Calu3 (cell line): Measurements from ENCODE around the gene TPCN2. TPM values are rescaled to one million over a fixed set of nuclear protein-coding genes. Genes with fewer than 3 reads are reported as not detected.

Source experiments
- BruUV-seq: library from RNA; stranded (reverse); fragments of 400-500 nt; replicated peaks from 2 replicates; lab custom pipeline; 2021; lab: Mats Ljungman, UMichigan
- CTCF ChIA-PET: fragments of 300-600 bp; sonication (Branson Sonifier 250); formaldehyde crosslinking; loops from one replicate; lab custom pipeline; 2022; ENCODE audit warnings: antibody characterized with exemption; lab: Charles Lee
- DNase-seq: peaks from one replicate; pipeline ENCODE4 v3.0.0; 2022
- H3K27ac Mint-ChIP-seq: one replicate; pipeline ENCODE4 v1.8.0; 2022; ENCODE audit warnings: mixed read lengths; ENCODE audit not compliant: unreplicated experiment
- H3K27me3 Mint-ChIP-seq: one replicate; pipeline ENCODE4 v1.8.0; 2022; ENCODE audit warnings: mixed read lengths; ENCODE audit not compliant: unreplicated experiment
- H3K36me3 Mint-ChIP-seq: one replicate; pipeline ENCODE4 v1.8.0; 2022; ENCODE audit warnings: mild to moderate bottlenecking, moderate library complexity, mixed read lengths; ENCODE audit not compliant: insufficient read depth, unreplicated experiment
- H3K4me1 Mint-ChIP-seq: one replicate; pipeline ENCODE4 v1.8.0; 2022; ENCODE audit warnings: mild to moderate bottlenecking, low read depth, mixed read lengths; ENCODE audit not compliant: unreplicated experiment
- H3K4me3 Mint-ChIP-seq: one replicate; pipeline ENCODE4 v1.8.0; 2022; ENCODE audit warnings: mild to moderate bottlenecking, low read depth, moderate library complexity, mixed read lengths; ENCODE audit not compliant: unreplicated experiment
- H3K9me3 Mint-ChIP-seq: one replicate; pipeline ENCODE4 v1.8.0; 2022; ENCODE audit warnings: low read depth, mixed read lengths; ENCODE audit not compliant: unreplicated experiment
- CTCF ChIP-seq: fragments of 200-600 bp; IDR thresholded peaks from one replicate; pipeline ENCODE4 v1.8.0; 2022; ENCODE audit warnings: antibody characterized with exemption; ENCODE audit not compliant: unreplicated experiment
- intact Hi-C: fragments of 100-400 bp; cut with micrococcal nuclease; formaldehyde crosslinking; loops from one replicate; pipeline ENCODE4 v1.10.0; 2022; ENCODE audit not compliant: unreplicated experiment
- total RNA-seq: library from RNA; stranded (reverse); gene quantifications from 2 replicates; pipeline ENCODE4 v1.2.3, GENCODE V29; 2022

The TPCN2 gene
- total RNA-seq, 1 experiment from 2014 or later, result 21.9 TPM

DNA sequence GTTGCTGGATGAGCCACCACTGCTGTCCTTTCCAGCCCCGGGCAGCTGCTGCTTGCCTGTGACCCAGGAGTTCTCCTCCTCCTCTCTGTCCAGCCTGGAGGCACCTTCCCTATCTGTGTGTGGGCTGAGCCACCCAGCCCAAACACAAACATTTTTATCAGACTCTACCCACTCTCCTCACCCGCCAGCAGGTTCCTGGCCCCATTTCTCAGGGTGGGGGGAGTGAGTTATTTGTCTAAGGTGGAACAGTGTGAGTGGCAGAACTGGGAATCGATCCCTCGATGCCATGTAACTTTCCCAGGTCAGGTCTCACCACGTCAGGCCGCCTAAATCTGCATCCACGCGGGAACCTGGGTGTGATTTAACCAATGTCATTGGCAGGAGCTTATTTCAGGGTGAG, 86.2 kb downstream of the TPCN2 start:
- BruUV-seq, result no TSS peak
- Mint-ChIP-seq H3K27ac (no peak overlapping the region), H3K4me3 (no peak overlapping the region), H3K36me3 (no peaks in the 10 kb centered on the region), H3K9me3 (no peaks in the 10 kb centered on the region), H3K4me1 (peaks cover 42% of the 10 kb centered on the region), H3K27me3 (no peaks in the 10 kb centered on the region)
- intact Hi-C loops, result loop anchor here (10.0 kb wide), 1 partner anchor 80 kb away; no protein-coding TSS in a partner anchor
- no peak for DNase-seq
- no peak for TF ChIP-seq CTCF
- CTCF ChIA-PET, result interaction anchor here (0.6 kb wide), 1 partner anchor 516 kb away, joined by 5 read pairs; no protein-coding TSS in a partner anchor

DNA sequence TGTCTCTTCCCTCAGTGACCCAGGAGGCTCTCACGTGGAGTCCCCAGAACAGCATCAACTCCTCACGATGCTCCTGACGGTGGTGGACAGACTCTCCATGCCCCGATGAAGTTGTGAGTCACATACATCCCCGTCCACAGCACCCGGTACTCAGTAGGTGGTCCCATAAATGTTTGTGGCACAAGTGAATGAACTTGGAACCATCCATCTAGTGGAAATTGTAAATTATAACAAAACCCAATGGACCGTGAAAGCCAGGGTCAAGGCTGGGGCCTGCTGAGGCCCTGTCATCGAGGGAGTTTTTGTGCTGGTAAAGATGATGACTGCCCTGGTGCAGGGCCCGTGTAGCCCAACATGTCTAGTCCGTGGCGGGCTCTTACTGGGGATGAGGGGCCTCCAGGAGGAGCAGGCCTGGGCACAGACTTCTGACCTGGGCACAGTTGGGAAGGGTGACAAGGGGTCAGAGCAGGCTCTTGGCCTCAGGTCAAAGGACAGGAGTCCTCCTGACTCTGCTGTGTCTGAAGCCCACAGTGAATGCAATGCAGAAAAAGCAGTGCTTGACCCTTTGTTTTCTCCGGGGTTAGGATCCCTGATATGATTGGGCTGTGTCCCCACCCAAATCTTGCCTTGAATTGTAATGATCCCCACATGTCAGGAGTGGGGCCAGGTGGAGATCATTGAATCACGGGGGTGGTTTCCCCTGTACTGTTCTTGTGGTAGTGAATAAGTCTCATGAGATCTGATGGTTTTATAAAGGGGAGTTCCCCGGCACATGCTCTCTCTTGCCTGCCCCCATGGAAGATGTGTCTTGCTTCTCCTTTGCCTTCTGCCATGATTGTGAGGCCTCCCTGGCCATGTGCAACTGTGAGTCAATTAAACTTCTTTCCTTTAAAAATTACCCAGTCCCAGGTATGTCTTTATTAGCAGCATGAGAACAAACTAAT, 87.0 kb downstream of the TPCN2 start:
- Mint-ChIP-seq H3K27ac (peak overlapping the region; percentile 8), H3K4me3 (no peak overlapping the region), H3K27me3 (no peaks in the 10 kb centered on the region), H3K36me3 (no peaks in the 10 kb centered on the region), H3K9me3 (no peaks in the 10 kb centered on the region), H3K4me1 (peaks cover 41% of the 10 kb centered on the region)
- intact Hi-C loops, result loop anchor here (10.0 kb wide), 1 partner anchor 79 kb away; no protein-coding TSS in a partner anchor
- CTCF ChIA-PET, result no interaction called here
- TF ChIP-seq CTCF, result no peak
- no TSS peak for BruUV-seq
- DNase-seq, result no peak

DNA sequence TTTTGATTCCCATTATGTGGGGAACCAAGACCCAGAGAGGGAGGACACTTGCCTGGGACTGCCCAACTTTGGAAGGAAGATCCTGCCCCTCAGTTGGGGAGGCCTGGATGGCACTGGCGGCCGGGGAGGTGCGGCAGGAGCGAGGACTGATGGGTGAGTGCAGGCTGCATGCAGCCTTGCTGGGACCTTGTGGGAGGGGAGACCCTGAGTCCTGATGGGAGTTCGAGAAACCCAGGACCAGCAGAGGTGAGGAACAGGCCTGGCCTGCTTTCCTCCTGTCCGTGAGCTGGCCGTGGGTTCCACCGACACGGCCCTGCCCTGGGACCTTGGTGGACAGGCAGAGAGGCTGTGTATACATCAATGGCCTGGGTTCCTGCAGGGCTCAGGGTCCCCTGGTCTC, 87.7 kb downstream of the TPCN2 start:
- CTCF ChIA-PET, result interaction anchor here (0.6 to 1.1 kb wide), 2 partner anchors 35 to 1125 kb away, joined by 4 to 6 read pairs; no protein-coding TSS in a partner anchor
- Mint-ChIP-seq H3K27ac (peak overlapping the region; percentile 8), H3K4me1 (peaks cover 41% of the 10 kb centered on the region), H3K36me3 (no peaks in the 10 kb centered on the region), H3K4me3 (no peak overlapping the region), H3K9me3 (no peaks in the 10 kb centered on the region), H3K27me3 (no peaks in the 10 kb centered on the region)
- BruUV-seq, result no TSS peak
- no peak for DNase-seq
- TF ChIP-seq CTCF, result no peak
- intact Hi-C loops, result loop anchor here (10.0 kb wide), 1 partner anchor 78 kb away; no protein-coding TSS in a partner anchor

DNA sequence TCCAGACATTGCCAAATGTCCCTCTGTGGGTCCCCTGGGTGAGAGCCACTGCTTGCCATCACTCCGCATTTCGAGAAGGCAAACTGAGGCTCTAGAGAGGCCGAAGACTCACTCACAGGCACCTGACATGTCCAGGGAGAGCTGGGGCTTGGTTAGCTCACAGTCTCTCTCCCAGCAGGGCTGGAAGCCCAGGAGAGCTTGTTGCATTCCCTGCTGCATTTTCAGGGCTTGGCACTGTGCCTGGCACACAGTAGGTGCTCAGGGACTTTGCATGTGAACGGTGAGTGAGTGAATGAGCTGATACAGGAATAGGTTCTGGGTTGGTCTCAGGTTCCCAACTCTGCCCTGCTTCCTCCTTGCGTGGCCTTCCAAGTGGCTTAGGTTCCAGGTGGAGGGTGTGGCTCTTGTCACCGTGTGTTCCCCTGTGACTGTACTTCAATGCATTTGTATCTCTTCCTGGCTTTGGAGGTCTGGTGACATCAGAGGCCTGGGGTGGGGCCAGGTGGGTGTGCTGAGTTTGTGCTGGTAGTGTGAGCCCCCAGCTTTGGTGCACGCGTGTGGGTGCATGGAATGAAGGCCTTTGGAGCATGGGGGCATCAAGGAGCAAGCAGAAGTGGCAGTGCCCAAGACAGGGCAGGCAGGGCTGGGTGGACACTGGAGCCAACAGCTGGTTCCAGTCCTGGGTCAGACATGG, 88.6 kb downstream of the TPCN2 start:
- no peak for TF ChIP-seq CTCF
- peaks cover 41% of the 10 kb centered on the region for H3K4me1 Mint-ChIP-seq
- no peaks in the 10 kb centered on the region for H3K36me3 Mint-ChIP-seq
- intact Hi-C loops, result loop anchor here (10.0 kb wide), 1 partner anchor 78 kb away; no protein-coding TSS in a partner anchor
- no peaks in the 10 kb centered on the region for H3K27me3 Mint-ChIP-seq
- H3K27ac Mint-ChIP-seq, result peak overlapping the region; percentile 46
- BruUV-seq, result no TSS peak
- no peak overlapping the region for H3K4me3 Mint-ChIP-seq
- H3K9me3 Mint-ChIP-seq, result no peaks in the 10 kb centered on the region
- peak; percentile 48 for DNase-seq
- CTCF ChIA-PET, result interaction anchor here (0.6 to 1.2 kb wide), 4 partner anchors 36 to 1124 kb away, joined by 3 to 6 read pairs (median 4); partner anchors contain the start of gene MYEOV
